Measurements from ENCODE around the gene HTATIP2. TPM values are rescaled to one million over a fixed set of nuclear protein-coding genes. Genes with fewer than 3 reads are reported as not detected.
A peak's percentile ranks its signal among the peaks of the same experiment; 100 is the strongest.

HTATIP2 gene
- total RNA-seq, 1 donor: 27.9 TPM

GRCh38 chr11:20342347-20343141, 21.0 kb upstream of the HTATIP2 start:
- no peak overlapping the region for H3K4me3 ChIP-seq (ENCODE audit: low read depth, low read length)
- no peak for DNase-seq (ENCODE audit: low read depth)
- no peak for TF ChIP-seq CTCF (IDR thresholded peaks at IDR 0.05; ENCODE audit: insufficient read depth, low read length)

- TF ChIP-seq CTCF (IDR thresholded peaks at IDR 0.05; ENCODE audit: insufficient read depth, low read length): no peak
- no peak overlapping the region for H3K4me3 ChIP-seq (ENCODE audit: low read depth, low read length)
- no peak for DNase-seq (ENCODE audit: low read depth)
These were observed 12.4 kb upstream of the HTATIP2 start for GRCh38 chr11:20351136-20351535.

GRCh38 chr11:20351751-20352262, 11.7 kb upstream of the HTATIP2 start:
- no peak for TF ChIP-seq CTCF (IDR thresholded peaks at IDR 0.05; ENCODE audit: insufficient read depth, low read length)
- H3K4me3 ChIP-seq (ENCODE audit: low read depth, low read length): no peak overlapping the region

GRCh38 chr11:20353829-20354434, 9.6 kb upstream of the HTATIP2 start:
- no peak overlapping the region for H3K4me3 ChIP-seq (ENCODE audit: low read depth, low read length)
- TF ChIP-seq CTCF (IDR thresholded peaks at IDR 0.05; ENCODE audit: insufficient read depth, low read length): peak; percentile 93
- peak; percentile 65 for DNase-seq (ENCODE audit: low read depth)

More at GRCh38 chr11:20351751-20352262, 11.7 kb upstream of the HTATIP2 start:
- no peak for DNase-seq (ENCODE audit: low read depth)

GRCh38 chr11:20355221-20356219, 8.0 kb upstream of the HTATIP2 start:
- H3K4me3 ChIP-seq (ENCODE audit: low read depth, low read length): no peak overlapping the region
- TF ChIP-seq CTCF (IDR thresholded peaks at IDR 0.05; ENCODE audit: insufficient read depth, low read length): peak; percentile 76
- peak; percentile 62 for DNase-seq (ENCODE audit: low read depth)

GRCh38 chr11:20357150-20357549, 6.4 kb upstream of the HTATIP2 start:
- TF ChIP-seq CTCF (IDR thresholded peaks at IDR 0.05; ENCODE audit: insufficient read depth, low read length): no peak
- H3K4me3 ChIP-seq (ENCODE audit: low read depth, low read length): no peak overlapping the region
- DNase-seq (ENCODE audit: low read depth): no peak
